ENCODE results near the gene PLXNA3.

GRCh38 chrX:154517101-154517781 lies 59.2 kb downstream of the PLXNA3 start:
- TF ChIP-seq CTCF (IDR thresholded peaks at IDR 0.05), result no peak
- TF ChIP-seq REST (IDR thresholded peaks at IDR 0.05; ENCODE audit: insufficient read depth in 1 of 2, low read depth in 2 of 2, low read length in 1 of 2), result no peak
- no peak for TF ChIP-seq POLR2AphosphoS5 (IDR thresholded peaks at IDR 0.05; ENCODE audit: low read depth, low read length)
- no peak for TF ChIP-seq TCF7L2 (IDR thresholded peaks at IDR 0.05; ENCODE audit: low read depth, low read length)
- TF ChIP-seq SIN3A (IDR thresholded peaks at IDR 0.05; ENCODE audit: borderline replicate concordance, insufficient read depth, low read depth, low read length), result no peak

All from Panc1 (cell line).